ENCODE measurements around the gene PCBP3.

PCBP3 gene

DNA sequence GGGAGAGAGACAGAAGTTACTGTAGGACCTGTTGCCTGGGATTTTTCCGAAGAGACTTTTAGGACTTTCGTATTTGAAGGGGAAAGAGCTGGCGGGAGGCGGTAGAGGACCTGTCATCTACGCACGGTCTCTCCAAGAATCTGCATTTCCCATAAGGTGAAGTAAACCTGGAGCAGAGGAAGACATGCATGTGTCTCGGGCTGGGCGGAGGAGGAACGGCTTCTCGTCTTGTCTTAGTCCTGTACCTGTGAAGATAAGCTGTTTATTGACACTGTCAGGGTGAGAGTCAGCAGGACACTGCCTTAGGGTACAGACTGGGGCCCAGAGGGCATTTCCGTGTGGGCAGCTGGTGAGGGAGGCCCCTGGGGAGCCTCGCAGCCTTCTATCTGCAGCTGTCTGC, 214.7 kb downstream of the PCBP3 start:
- CTCF ChIA-PET, result interaction anchor here (1.2 kb wide), 1 partner anchor 22 kb away, joined by 3 read pairs; no protein-coding TSS in a partner anchor
- DNase-seq (ENCODE audit: extremely low spot score), result no peak
- POLR2A ChIA-PET, result no interaction called here
- TF ChIP-seq, protein P1, sequence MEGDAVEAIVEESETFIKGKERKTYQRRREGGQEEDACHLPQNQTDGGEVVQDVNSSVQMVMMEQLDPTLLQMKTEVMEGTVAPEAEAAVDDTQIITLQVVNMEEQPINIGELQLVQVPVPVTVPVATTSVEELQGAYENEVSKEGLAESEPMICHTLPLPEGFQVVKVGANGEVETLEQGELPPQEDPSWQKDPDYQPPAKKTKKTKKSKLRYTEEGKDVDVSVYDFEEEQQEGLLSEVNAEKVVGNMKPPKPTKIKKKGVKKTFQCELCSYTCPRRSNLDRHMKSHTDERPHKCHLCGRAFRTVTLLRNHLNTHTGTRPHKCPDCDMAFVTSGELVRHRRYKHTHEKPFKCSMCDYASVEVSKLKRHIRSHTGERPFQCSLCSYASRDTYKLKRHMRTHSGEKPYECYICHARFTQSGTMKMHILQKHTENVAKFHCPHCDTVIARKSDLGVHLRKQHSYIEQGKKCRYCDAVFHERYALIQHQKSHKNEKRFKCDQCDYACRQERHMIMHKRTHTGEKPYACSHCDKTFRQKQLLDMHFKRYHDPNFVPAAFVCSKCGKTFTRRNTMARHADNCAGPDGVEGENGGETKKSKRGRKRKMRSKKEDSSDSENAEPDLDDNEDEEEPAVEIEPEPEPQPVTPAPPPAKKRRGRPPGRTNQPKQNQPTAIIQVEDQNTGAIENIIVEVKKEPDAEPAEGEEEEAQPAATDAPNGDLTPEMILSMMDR (IDR thresholded peaks at IDR 0.05; ENCODE audit: control extremely low read depth, extremely low read depth, low read depth, missing control alignments), result no peak

DNA sequence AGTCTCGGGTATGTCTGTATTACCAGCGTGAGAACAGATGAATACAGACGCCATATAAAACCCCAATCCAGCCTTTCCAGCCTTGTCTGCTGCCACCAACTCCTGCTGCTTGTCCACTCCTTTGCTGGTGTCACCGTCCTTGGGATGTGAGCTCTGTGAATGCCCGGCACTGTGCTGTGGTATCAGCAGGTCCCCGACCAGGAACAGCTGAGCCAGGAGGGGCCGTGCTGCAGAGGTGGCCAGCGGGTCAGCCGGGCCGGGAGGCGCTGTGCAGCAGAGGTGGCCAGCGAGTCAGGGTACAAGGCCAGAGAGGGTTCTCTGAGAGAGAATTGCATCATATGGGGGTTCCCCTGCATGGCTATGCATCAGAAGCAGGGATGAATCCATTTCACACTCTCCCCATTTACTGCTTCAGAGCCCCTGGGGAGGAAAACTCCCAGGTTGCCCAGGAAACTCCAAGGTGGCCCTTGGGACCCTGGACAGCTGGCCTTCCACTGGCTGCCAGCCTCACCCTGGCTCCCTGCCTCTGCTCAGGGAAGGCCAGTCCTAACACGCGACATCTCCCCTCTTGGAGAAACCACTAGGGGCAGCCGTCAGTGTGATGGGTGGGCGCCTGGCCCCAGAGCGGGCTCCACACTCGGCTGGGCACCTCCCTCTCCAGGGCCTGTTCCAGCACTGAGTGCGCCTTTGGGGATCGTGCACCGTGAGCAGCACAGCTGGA, 215.7 kb downstream of the PCBP3 start:
- CTCF ChIA-PET, result interaction anchor here (1.2 kb wide), 1 partner anchor 21 kb away, joined by 3 read pairs; no protein-coding TSS in a partner anchor
- TF ChIP-seq, protein P1 (IDR thresholded peaks at IDR 0.05; ENCODE audit: control extremely low read depth, extremely low read depth, low read depth, missing control alignments), result no peak
- no peak for DNase-seq (ENCODE audit: extremely low spot score)
- POLR2A ChIA-PET, result no interaction called here

DNA sequence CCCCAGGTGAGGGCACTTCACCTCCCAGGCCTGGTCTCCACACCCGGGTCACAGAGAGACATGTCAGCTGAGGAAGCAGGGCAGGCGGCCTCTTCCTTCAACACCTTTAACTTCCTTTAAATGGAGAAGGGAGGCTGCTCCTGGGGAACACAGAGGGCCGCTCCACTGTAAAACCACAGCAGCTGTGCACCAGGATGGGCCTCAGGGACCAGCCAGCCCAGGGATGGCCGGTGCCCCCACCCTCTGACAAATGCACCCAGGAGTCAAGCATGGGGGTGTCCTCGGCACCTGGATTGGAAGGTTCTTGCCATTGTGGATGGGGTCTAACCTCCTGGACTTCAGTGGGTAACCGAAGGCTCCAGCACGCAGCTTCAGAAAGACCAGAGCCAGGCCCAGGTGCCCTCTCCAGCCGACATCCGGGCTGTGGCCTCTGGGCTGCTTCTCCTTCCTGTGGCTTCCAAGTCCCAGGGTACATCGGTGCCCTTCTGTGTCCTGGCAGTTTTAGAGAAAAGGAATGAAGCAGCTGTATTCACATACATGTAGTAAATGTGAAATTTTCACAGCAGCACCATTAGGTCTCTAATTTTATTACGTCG, 216.3 kb downstream of the PCBP3 start:
- DNase-seq (ENCODE audit: extremely low spot score), result no peak
- TF ChIP-seq, protein P1 (IDR thresholded peaks at IDR 0.05; ENCODE audit: control extremely low read depth, extremely low read depth, low read depth, missing control alignments), result no peak
- ChIA-PET CTCF (no interaction called here), POLR2A (no interaction called here)

DNA sequence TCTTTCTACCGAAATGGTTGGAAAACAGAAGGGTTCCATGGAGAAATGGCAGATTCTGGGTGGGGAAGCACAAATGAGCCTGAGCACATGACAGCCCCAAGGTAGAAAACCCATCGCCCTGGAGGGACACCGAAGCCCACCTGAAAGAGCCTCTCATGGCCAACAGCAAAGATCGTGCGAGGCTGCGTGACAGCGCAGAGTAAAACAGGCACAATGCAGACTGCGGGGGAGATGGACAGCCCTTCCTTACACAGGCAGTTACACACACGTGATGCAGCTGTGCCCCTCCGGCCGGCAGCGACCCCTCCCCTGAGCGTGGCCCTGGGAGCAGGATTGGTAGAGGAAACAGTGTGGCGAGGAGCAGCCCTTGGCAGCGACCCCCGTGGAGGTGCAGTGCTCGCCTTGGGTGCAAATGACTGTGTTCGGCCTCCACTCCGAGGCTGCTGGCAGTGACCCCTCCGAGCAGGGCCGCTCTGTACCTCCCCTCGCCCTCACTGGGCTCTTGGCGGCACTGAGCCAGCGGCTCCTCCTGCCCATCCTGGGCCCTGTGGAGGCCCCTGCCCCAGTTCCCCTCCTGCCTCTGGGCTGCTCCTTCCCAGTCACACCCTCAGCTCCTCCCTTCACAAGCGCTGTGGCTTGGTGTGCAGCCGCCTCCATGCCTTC, 217.1 kb downstream of the PCBP3 start:
- no peak for DNase-seq (ENCODE audit: extremely low spot score)
- CTCF ChIA-PET, result interaction anchor here (0.9 kb wide), 1 partner anchor 19 kb away, joined by 4 read pairs; no protein-coding TSS in a partner anchor
- POLR2A ChIA-PET, result no interaction called here
- TF ChIP-seq, protein P1 (IDR thresholded peaks at IDR 0.05; ENCODE audit: control extremely low read depth, extremely low read depth, low read depth, missing control alignments), result no peak

DNA sequence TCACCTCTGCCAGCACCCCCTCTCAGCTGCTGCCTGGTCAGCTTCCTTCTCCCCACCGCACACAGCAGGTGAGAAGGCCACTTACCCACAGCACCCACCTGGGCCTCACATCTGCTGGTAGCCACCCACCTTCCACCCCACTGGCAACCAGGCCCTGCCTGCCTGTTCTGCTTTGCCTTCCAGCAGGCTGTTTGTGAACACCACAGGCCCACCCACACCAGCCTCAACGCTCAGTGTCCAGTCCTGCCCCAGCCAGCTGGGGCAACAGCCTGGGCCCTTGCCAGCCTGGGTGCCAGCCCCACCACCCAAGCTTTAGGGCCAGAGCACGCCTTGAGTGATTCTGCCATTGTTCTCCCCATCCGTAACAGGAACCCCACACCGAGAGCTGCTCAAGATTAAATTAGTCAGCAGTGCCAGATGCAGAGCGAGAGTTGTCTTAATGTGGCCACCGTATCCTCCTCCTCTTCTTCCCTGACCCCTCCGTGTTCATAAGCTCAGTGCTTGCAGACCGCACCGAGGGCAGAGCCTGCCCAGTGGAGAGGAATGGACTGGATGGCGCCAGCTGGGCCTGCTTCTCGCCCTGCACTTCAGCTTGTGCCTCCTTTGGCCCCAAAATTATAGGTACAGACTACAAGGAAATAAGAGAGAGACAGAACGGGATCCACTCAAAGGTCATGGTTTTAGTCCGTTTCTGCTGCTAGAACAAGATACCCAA, 217.8 kb downstream of the PCBP3 start:
- TF ChIP-seq, protein P1 (IDR thresholded peaks at IDR 0.05; ENCODE audit: control extremely low read depth, extremely low read depth, low read depth, missing control alignments), result no peak
- ChIA-PET POLR2A (no interaction called here), CTCF (interaction anchor here (0.9 kb wide), 1 partner anchor 19 kb away, joined by 4 read pairs; no protein-coding TSS in a partner anchor)
- no peak for DNase-seq (ENCODE audit: extremely low spot score)

DNA sequence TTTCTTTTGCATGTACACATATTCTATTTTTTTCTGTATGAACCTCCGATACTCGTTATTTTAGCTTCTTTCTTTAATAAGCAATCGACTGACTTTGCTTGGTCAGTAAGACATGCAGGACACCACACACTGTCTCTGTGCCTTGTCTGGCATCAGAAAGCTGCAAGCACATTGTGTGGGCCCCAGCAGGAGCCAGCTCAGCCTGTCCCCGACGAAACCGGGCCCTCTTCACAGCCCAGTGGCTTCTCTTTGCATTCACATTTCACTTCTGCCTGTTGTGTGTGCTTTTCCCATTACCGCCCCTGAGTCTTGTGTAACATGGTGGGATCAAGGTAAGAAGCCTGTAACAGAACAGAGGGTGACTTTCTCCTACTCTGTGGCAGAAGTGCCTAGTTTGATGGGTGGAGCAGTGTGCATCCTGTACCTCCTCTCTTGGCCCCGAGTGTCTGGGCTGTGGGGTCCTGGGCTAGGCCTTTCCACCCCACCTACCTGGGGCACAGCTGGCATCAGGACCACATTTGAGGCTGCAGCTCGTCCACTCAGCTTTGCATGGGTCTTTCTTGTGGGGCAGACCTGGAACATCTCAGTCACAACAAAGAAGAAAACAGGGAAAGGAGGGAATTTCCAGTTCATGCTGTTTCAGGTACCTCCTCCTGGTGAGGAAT, 219.2 kb downstream of the PCBP3 start:
- ChIA-PET POLR2A (no interaction called here), CTCF (no interaction called here)
- DNase-seq (ENCODE audit: extremely low spot score), result no peak

More for the DNA sequence above, 219.2 kb downstream of the PCBP3 start:
- TF ChIP-seq, protein P1 (IDR thresholded peaks at IDR 0.05; ENCODE audit: control extremely low read depth, extremely low read depth, low read depth, missing control alignments), result no peak
